Osteocyte (in vitro differentiated cells): ENCODE data around the gene WDR64. TPM values are rescaled to one million over a fixed set of nuclear protein-coding genes. Genes with fewer than 3 reads are reported as not detected.
A peak's percentile ranks its signal among the peaks of the same experiment; 100 is the strongest.

Experiments
- DNase-seq: peaks from one replicate; pipeline ENCODE4 v3.0.0; 2021; ENCODE audit warnings: mixed read lengths; ENCODE audit not compliant: unreplicated experiment; ENCODE audit errors: extremely low spot score
- H3K27ac Mint-ChIP-seq: one replicate; pipeline ENCODE4 v1.8.0; 2021; ENCODE audit warnings: mild to moderate bottlenecking, mixed read lengths; ENCODE audit not compliant: unreplicated experiment
- H3K27me3 Mint-ChIP-seq: one replicate; pipeline ENCODE4 v1.8.0; 2021; ENCODE audit warnings: mixed read lengths; ENCODE audit not compliant: unreplicated experiment
- H3K36me3 Mint-ChIP-seq: one replicate; pipeline ENCODE4 v1.8.0; 2021; ENCODE audit warnings: mixed read lengths; ENCODE audit not compliant: unreplicated experiment
- H3K4me1 Mint-ChIP-seq: one replicate; pipeline ENCODE4 v1.8.0; 2021; ENCODE audit warnings: mixed read lengths; ENCODE audit not compliant: unreplicated experiment
- H3K4me3 Mint-ChIP-seq: one replicate; pipeline ENCODE4 v1.8.0; 2021; ENCODE audit warnings: mild to moderate bottlenecking, moderate library complexity, mixed read lengths; ENCODE audit not compliant: unreplicated experiment
- H3K9me3 Mint-ChIP-seq: one replicate; pipeline ENCODE4 v1.8.0; 2021; ENCODE audit warnings: mixed read lengths; ENCODE audit not compliant: unreplicated experiment
- total RNA-seq: library from RNA; stranded (reverse); gene quantifications from 2 replicates; pipeline ENCODE4 v1.2.1, GENCODE V29; 2021
- TF ChIP-seq, protein P1 (sequence below): fragments of 200-600 bp; sonication (generic); IDR thresholded peaks from 2 replicates; pipeline ENCODE4 v1.5.0; 2021; ENCODE audit warnings: antibody characterized with exemption, mild to moderate bottlenecking, moderate library complexity

WDR64 gene
- total RNA-seq, 1 donor from 2014 or later, result not detected

DNA sequence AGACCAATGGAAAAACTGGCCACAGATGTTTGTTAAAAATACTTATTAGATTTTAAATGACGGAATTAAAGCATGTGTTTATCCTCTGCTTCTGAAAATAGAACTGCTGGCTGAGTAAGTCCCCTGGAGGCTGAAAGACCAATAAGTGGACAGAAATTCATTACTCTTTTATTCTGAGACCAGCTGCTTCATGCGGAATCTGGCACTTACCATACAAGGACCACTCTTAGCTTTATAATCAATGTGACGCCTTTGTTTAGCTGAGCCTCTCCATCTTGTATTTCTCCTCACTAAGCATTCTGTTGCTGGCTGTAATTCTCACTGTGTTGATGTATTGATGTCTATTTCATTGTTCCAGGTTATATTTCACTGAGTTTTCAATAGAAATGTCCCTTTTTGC lies 189.6 kb downstream of the WDR64 start:
- Mint-ChIP-seq H3K9me3 (no peaks in the 10 kb centered on the region), H3K4me1 (peaks cover 13% of the 10 kb centered on the region), H3K36me3 (no peaks in the 10 kb centered on the region), H3K27me3 (peaks cover 8% of the 10 kb centered on the region), H3K27ac (no peak overlapping the region), H3K4me3 (no peak overlapping the region)
- TF ChIP-seq, protein P1, sequence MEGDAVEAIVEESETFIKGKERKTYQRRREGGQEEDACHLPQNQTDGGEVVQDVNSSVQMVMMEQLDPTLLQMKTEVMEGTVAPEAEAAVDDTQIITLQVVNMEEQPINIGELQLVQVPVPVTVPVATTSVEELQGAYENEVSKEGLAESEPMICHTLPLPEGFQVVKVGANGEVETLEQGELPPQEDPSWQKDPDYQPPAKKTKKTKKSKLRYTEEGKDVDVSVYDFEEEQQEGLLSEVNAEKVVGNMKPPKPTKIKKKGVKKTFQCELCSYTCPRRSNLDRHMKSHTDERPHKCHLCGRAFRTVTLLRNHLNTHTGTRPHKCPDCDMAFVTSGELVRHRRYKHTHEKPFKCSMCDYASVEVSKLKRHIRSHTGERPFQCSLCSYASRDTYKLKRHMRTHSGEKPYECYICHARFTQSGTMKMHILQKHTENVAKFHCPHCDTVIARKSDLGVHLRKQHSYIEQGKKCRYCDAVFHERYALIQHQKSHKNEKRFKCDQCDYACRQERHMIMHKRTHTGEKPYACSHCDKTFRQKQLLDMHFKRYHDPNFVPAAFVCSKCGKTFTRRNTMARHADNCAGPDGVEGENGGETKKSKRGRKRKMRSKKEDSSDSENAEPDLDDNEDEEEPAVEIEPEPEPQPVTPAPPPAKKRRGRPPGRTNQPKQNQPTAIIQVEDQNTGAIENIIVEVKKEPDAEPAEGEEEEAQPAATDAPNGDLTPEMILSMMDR, result no peak
- no peak for DNase-seq

DNA sequence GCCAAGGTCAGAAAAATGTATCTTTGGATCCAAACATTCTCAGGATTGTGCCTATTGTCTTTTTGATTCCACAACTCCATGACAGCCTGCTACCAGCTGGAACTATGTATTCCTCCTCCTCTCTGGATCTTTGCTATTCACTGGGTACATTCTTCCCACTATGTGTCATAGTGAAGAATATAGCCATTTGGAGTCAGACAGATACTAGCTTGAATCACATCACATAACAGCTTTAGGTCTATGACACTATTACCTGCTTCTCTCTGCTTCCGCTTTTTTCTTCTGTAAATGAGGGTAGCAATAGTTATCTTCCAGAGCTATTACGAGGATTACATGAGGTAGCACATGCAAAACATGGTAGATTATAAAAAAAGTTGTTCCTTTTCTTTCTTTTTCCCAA lies 190.5 kb downstream of the WDR64 start:
- H3K9me3 Mint-ChIP-seq, result no peaks in the 10 kb centered on the region
- no peaks in the 10 kb centered on the region for H3K36me3 Mint-ChIP-seq
- DNase-seq, result no peak
- TF ChIP-seq, protein P1, result no peak
- H3K4me3 Mint-ChIP-seq, result no peak overlapping the region
- peaks cover 17% of the 10 kb centered on the region for H3K4me1 Mint-ChIP-seq
- H3K27ac Mint-ChIP-seq, result no peak overlapping the region
- H3K27me3 Mint-ChIP-seq, result peaks cover 8% of the 10 kb centered on the region

DNA sequence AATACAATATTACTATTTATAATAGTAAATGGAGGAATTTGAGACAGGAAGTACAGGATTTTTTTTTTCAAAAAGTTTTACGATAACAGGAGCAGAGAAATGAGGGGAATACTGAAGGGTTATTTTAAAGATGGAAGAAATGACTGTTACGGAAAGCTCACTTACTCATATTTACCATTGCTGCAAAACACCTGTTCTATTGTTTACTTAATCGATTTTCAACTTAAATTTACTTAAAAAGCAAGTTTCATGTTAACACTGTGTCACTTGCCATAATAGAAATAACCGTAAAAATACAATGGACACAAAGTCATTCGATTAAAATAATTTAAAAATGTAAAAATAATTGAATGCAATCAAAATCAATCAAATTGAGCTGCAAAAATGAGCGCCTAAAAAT lies 192.5 kb downstream of the WDR64 start:
- no peak overlapping the region for H3K27ac Mint-ChIP-seq
- no peaks in the 10 kb centered on the region for H3K9me3 Mint-ChIP-seq
- H3K36me3 Mint-ChIP-seq, result no peaks in the 10 kb centered on the region
- no peak for DNase-seq
- TF ChIP-seq, protein P1, result no peak
- peaks cover 8% of the 10 kb centered on the region for H3K27me3 Mint-ChIP-seq
- no peak overlapping the region for H3K4me3 Mint-ChIP-seq
- H3K4me1 Mint-ChIP-seq, result peaks cover 23% of the 10 kb centered on the region

DNA sequence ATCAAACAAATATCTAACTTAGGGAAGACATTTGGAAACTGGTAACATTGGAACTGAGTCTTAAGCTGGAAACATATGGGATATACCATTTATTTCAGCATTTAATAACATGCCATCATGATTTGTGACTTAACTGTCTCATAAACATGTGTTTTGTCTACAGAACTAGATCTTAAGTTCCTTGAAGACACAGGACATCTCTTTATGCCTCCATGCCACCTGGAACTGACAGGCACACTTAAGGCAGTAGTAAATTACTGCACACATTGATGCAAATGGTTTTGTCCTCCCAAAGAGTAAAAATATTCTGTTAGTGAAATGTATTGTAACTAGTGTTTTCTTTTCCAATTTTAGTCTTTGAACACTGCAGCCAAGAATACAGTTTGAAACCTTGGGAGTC lies 194.3 kb downstream of the WDR64 start:
- Mint-ChIP-seq H3K36me3 (no peaks in the 10 kb centered on the region), H3K27me3 (peaks cover 8% of the 10 kb centered on the region), H3K4me1 (peaks cover 23% of the 10 kb centered on the region), H3K4me3 (no peak overlapping the region), H3K27ac (no peak overlapping the region), H3K9me3 (no peaks in the 10 kb centered on the region)
- TF ChIP-seq, protein P1, result no peak
- no peak for DNase-seq

DNA sequence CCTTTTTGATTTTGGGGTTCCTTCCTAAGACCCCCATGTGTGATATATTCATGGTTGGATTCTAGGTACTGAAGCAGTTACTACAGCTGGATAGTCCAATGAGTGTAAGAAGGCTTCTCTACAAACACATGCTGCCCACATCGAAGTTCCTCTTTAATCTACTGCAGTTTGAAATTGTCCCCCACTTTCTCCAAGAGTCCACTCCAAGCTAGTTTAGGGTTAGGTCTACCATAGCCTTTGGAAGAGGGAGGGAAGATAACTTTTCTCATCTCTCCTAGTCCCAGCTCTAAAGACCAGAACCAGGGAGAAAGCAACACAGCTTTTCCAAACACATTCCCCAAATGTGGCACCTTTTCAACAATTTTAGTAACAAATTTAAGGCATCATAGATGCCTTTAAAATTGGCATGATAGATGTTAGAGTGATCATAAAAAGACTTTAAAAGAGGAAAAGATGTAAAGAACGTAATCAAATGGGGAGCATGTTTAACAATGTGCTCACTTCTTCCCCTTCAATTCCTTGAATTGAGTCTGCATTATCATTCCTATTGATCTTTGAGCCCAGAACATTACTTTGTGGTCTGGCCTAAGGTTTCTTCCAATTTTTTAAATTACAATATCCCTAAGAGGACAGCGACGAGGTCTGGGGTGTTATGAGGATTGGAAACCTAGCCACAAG lies 194.9 kb downstream of the WDR64 start:
- peaks cover 8% of the 10 kb centered on the region for H3K27me3 Mint-ChIP-seq
- no peaks in the 10 kb centered on the region for H3K9me3 Mint-ChIP-seq
- no peak for DNase-seq
- peak overlapping the region; percentile 97 for H3K4me3 Mint-ChIP-seq
- no peaks in the 10 kb centered on the region for H3K36me3 Mint-ChIP-seq
- TF ChIP-seq, protein P1, result no peak
- peak overlapping the region; percentile 100 for H3K27ac Mint-ChIP-seq
- H3K4me1 Mint-ChIP-seq, result peaks cover 23% of the 10 kb centered on the region
